GM12873 (cell line): ENCODE measurements around the gene LMNA.

ENCODE experiments used
- TF ChIP-seq, protein P1 (sequence below): IDR thresholded peaks from 2 replicates; pipeline ENCODE4 v1.5.1; 2012; ENCODE audit warnings: low read depth, mild to moderate bottlenecking, moderate library complexity, low read length, control low read depth; ENCODE audit not compliant: insufficient read depth; ENCODE audit errors: missing control alignments

The LMNA gene

DNA sequence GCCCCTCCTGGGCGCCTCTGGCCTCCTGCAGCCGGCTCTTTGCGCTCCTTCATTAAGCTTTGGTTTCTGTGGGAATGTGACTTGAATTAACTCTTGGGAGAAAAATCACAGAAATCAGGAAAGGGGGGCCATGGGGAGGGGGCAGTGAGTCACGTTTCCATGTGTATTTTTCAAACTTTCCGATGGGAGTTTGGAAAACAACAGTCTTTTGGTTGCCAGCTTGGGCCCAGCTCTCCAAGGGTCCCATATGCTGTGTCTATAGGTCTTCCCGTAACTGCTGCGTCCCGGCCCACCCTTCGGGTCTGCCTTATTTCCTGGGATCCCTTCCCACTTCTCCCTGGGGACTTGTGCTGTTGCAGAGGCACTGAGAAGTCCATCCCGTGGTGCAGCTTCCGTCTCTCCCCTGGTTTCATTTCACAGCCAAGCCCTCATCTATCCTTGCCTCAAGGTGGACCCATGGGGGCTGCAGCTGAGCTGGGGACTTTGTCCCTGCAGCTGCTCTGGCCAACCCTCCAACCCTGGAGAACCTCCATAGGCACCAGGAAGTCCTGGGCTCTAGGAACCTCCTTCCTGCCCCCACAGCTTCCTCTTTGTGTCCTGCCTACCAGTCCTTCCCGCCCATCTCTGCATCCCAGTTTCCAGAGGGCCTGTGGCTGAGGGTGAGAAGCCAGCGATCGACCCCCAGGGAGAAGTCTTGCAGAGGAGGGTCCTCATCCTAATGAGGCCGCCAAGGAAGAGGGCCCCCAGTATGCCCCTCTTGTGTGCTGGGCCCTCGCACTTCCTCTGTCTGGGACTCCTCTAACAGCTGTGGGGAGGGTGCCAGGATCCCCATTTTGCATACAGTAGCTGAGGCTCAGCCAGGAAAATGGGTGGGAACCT, 11.6 kb upstream of the LMNA start:
- TF ChIP-seq, protein P1, sequence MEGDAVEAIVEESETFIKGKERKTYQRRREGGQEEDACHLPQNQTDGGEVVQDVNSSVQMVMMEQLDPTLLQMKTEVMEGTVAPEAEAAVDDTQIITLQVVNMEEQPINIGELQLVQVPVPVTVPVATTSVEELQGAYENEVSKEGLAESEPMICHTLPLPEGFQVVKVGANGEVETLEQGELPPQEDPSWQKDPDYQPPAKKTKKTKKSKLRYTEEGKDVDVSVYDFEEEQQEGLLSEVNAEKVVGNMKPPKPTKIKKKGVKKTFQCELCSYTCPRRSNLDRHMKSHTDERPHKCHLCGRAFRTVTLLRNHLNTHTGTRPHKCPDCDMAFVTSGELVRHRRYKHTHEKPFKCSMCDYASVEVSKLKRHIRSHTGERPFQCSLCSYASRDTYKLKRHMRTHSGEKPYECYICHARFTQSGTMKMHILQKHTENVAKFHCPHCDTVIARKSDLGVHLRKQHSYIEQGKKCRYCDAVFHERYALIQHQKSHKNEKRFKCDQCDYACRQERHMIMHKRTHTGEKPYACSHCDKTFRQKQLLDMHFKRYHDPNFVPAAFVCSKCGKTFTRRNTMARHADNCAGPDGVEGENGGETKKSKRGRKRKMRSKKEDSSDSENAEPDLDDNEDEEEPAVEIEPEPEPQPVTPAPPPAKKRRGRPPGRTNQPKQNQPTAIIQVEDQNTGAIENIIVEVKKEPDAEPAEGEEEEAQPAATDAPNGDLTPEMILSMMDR = no peak

DNA sequence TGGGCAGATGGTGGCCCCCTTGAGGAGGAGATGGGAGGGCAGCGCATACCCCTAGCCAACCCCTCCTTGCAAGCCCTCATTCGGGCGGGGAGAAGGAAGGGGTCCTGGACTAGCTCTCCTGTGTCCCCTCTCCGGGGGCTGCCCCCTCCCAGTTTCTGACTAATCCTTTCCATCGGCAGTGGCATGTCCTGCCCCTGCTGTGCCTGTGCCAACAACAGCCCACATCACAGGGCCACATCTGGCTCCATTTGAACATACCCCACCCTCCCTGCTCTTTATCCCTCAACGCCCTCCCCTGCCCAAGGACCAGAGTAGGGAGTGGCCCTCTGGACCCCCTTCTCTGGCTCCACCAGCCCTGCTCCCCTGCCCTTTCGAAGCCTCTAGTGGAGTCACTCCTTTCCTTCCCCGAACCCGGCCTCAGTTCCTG, 11.0 kb upstream of the LMNA start:
- TF ChIP-seq, protein P1 = no peak

DNA sequence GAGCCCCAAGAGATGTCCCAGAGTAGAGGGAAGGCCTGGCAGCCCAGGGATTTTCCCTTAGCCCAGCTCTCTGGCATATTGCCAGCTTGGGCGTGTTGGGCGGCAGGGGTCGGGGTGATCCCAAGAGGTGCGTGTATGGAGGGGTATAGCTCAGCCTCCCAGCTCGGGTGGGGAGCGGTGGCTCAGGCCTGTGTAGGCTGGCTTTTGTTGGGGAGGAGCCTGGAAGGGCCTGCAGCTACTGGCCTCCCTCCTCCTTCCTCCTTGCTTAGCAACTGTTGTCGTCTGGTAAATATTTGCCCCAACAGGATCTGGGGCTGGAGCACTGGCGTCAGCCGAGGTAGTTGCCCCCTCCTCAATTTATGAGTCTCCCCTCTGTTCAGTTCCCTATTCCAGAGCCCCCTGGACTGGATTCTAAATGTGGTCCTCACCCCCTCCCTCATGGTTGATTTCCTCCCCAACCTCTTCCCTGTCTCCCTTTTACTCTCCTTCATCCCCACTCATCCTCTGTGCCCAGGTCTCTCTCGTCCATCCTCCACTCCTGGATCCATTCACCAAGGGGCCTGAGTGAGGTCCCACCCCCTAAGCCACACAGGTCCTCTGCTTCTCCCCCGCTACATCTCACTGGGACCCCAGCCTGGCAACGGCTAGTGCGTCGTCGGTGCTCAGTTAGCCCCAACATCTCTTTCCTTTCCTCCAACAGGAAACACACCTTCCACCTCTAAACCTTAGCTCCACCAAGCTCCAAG, 10.3 kb upstream of the LMNA start:
- TF ChIP-seq, protein P1 = no peak

DNA sequence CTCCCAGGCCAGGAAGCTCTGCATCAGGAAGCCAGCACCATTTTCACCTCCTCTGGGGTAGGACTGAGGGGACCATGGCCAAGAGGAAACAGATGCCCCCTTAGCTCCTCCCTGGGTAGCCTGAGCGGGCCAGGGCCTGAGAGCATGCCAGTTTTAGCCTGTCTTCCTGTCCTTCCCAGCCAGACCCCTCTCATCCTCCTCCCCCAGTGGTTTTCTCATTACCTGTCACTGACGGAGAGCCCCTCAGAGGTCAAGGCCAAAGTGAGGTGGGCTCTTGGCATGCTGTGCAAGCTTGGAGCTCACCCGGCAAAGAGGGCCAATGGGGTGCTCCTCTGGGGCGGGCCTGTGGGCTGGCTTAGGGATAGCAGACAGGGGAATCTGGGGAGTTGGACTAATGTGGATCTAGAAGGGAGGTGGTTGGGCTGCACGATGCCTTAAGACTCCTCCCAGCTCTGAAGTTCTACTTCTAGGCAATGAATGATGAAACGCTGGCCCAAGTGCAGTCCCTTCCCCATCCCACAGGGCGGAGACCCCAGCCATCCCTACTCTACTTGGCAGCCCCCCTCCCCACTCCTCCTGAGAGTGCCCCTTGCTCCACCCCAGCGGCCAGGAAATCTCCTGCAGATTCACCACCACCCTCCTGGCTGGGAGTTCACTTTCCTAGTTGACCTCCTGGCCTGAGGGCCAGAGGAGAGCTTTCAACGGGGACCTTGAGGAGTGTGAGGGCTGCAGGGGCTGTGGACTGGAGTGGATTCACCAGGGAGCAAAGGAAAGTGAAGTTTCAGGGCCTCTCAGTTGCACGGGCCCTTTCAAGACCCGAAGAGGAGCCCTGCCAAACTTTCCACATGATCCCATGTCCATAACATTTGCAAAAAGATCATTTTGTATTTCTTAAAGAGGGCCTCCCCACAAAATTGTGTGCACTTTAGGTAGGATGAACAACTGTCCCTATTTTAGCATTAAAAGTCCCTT, 9.4 kb upstream of the LMNA start:
- TF ChIP-seq, protein P1 = no peak

DNA sequence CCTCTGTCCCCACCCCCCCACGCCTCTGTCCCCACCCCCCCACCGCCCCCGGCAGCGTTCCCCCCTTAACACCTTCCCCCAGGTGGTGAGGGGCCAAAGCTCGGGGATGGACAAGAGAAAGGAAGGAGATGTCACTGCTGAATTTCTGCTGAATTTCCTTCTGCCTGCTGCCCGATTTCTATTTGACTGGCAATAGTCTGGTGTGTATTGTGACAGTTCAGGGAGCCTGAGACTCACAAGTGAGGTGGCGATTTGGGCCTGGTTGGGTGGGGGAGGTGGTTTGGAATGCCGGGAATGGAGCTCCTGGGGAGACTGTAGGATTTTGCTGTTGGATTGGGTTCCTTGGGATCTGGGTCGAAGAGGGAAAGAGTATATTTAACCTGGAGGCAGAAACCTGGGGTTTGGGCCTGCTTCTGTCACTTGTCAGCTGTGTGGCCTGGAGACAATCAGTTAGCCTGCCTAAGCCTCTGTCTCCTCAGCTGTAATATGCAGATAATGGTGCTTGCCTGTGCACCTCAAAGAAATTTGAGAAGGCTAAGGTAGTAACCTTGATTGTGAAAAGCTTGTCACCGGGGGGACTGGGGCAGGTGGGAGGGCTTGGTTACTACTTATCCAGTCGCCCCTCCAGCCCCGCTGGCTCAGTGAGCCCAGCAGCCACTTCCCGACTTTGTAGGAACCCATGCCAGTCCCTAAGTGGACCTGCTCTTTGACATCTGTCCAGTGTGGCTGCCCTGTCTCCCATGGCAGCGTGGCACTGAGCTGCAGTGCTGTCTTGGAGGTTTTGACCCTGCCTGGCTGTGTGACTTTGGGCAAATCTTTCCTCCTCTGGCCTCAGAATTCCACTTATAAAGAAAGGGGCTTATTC, 7.7 kb upstream of the LMNA start:
- TF ChIP-seq, protein P1 = no peak

DNA sequence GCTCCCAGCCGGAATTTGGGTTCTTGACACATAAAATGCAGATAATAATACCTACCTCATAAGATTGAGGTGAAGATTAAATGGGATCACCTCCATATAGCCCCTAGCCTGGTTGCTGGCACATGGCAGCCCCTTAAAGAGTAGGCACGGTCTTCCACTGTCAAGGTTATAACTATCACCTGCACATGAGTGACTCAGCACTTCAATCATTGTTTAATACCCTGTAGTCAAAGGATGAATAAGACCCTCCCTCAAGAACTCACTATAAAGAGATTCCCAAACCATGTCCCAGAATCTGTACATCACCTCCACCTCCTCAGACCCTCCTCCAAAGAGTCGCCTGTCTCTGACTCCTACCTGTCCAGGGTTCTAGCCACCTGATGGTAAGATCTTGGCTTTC, 6.5 kb upstream of the LMNA start:
- TF ChIP-seq, protein P1 = no peak
